Stimulated activated naive CD8-positive, alpha-beta T cell treated with anti-CD3 and anti-CD28 coated beads, Interleukin-15, Interleukin-2, amounts not matched to agents 100 ng/mL and 50 ng/mL, for 24 hours (primary cell): Measurements from ENCODE around the gene CAMTA1.

Experiments
- H3K27ac Mint-ChIP-seq: one replicate; pipeline ENCODE4 v1.8.0; 2021; ENCODE audit warnings: mild to moderate bottlenecking, mixed read lengths
- H3K27me3 Mint-ChIP-seq: one replicate; pipeline ENCODE4 v1.8.0; 2021; ENCODE audit warnings: mixed read lengths
- H3K36me3 Mint-ChIP-seq: one replicate; pipeline ENCODE4 v1.8.0; 2021; ENCODE audit warnings: low read depth, mixed read lengths
- H3K4me1 Mint-ChIP-seq: one replicate; pipeline ENCODE4 v1.8.0; 2021; ENCODE audit warnings: low read depth, mixed read lengths
- H3K4me3 Mint-ChIP-seq: one replicate; pipeline ENCODE4 v1.8.0; 2021; ENCODE audit warnings: mild to moderate bottlenecking, mixed read lengths
- H3K9me3 Mint-ChIP-seq: one replicate; pipeline ENCODE4 v1.8.0; 2021; ENCODE audit warnings: mixed read lengths

The CAMTA1 gene

GRCh38 chr1:7743346-7743745 lies 958.1 kb downstream of the CAMTA1 start:
- no peaks in the 10 kb centered on the region for H3K36me3 Mint-ChIP-seq
- H3K27me3 Mint-ChIP-seq: no peaks in the 10 kb centered on the region
- no peak overlapping the region for H3K4me3 Mint-ChIP-seq
- H3K27ac Mint-ChIP-seq: no peak overlapping the region
- peaks cover 7% of the 10 kb centered on the region for H3K9me3 Mint-ChIP-seq
- no peaks in the 10 kb centered on the region for H3K4me1 Mint-ChIP-seq

- H3K36me3 Mint-ChIP-seq: no peaks in the 10 kb centered on the region
- H3K27me3 Mint-ChIP-seq: no peaks in the 10 kb centered on the region
- H3K27ac Mint-ChIP-seq: no peak overlapping the region
- H3K4me3 Mint-ChIP-seq: no peak overlapping the region
- H3K9me3 Mint-ChIP-seq: peaks cover under 1% of the 10 kb centered on the region
- no peaks in the 10 kb centered on the region for H3K4me1 Mint-ChIP-seq
Measured at GRCh38 chr1:7744882-7745281, 959.6 kb downstream of the CAMTA1 start.

DNA sequence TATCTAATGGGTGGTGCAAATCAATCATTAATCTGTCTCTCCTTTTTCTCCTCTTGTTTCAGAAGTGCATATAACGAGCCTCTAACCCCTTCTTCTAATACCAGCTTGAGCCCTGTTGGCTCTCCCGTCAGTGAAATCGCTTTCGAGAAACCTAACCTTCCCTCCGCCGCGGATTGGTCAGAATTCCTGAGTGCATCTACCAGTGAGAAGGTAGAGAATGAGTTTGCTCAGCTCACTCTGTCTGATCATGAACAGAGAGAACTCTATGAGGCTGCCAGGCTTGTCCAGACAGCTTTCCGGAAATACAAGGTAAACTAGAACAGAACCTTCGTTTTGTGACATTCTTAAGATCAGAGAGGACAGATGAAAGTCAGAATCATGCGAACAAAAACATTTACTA lies 960.5 kb downstream of the CAMTA1 start:
- no peaks in the 10 kb centered on the region for H3K4me1 Mint-ChIP-seq
- no peaks in the 10 kb centered on the region for H3K9me3 Mint-ChIP-seq
- H3K27me3 Mint-ChIP-seq: no peaks in the 10 kb centered on the region
- no peak overlapping the region for H3K4me3 Mint-ChIP-seq
- H3K27ac Mint-ChIP-seq: no peak overlapping the region
- H3K36me3 Mint-ChIP-seq: no peaks in the 10 kb centered on the region

DNA sequence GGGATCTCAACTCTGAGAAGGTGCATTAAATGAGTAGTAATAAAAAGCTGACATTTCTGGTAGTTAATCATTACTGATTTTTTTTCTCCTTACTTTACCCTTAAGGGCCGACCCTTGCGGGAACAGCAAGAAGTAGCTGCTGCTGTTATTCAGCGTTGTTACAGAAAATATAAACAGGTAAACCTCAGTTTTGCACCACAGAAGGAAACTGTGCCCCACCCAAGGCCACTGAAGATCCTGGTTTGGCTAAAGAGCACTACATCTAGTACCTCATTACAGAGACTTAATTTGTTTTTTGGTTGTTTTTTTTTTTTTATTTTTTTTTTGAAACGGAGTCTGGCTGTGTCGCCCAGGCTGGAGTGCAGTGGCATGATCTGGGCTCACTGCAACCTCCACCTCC lies 962.4 kb downstream of the CAMTA1 start:
- H3K4me3 Mint-ChIP-seq: no peak overlapping the region
- H3K27ac Mint-ChIP-seq: no peak overlapping the region
- H3K27me3 Mint-ChIP-seq: no peaks in the 10 kb centered on the region
- no peaks in the 10 kb centered on the region for H3K9me3 Mint-ChIP-seq
- H3K36me3 Mint-ChIP-seq: no peaks in the 10 kb centered on the region
- peaks cover 8% of the 10 kb centered on the region for H3K4me1 Mint-ChIP-seq

DNA sequence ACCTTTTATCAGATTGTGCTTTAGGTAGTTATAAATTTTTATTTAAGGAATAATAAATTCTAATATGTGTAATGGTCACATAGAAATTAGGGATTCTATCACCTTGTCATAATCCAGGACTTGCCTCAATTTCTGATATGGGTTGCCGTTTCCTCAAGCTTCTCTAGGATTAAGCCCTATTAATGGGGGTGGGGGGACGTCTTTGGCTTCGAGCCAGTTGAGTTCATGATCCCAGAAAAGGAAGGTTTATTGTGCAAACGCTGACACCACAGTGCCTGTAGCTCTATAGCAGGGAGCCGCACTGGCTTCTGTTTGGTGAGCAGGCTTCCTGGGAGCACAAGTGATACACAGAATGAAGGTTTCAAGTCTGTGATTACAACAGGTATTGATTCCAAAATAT lies 963.9 kb downstream of the CAMTA1 start:
- peaks cover 22% of the 10 kb centered on the region for H3K4me1 Mint-ChIP-seq
- H3K27ac Mint-ChIP-seq: no peak overlapping the region
- H3K27me3 Mint-ChIP-seq: peaks cover 1% of the 10 kb centered on the region
- no peaks in the 10 kb centered on the region for H3K9me3 Mint-ChIP-seq
- no peaks in the 10 kb centered on the region for H3K36me3 Mint-ChIP-seq
- no peak overlapping the region for H3K4me3 Mint-ChIP-seq

- Mint-ChIP-seq H3K4me3 (no peak overlapping the region), H3K9me3 (no peaks in the 10 kb centered on the region), H3K36me3 (no peaks in the 10 kb centered on the region), H3K27me3 (peaks cover 9% of the 10 kb centered on the region), H3K27ac (no peak overlapping the region), H3K4me1 (peaks cover 28% of the 10 kb centered on the region)
Measured at GRCh38 chr1:7751174-7751573, 965.9 kb downstream of the CAMTA1 start.

GRCh38 chr1:7752512-7753417 lies 967.5 kb downstream of the CAMTA1 start:
- H3K9me3 Mint-ChIP-seq: no peaks in the 10 kb centered on the region
- no peak overlapping the region for H3K27ac Mint-ChIP-seq
- H3K4me3 Mint-ChIP-seq: peak overlapping the region; percentile 66
- peaks cover 9% of the 10 kb centered on the region for H3K27me3 Mint-ChIP-seq
- peaks cover 28% of the 10 kb centered on the region for H3K4me1 Mint-ChIP-seq
- H3K36me3 Mint-ChIP-seq: no peaks in the 10 kb centered on the region

DNA sequence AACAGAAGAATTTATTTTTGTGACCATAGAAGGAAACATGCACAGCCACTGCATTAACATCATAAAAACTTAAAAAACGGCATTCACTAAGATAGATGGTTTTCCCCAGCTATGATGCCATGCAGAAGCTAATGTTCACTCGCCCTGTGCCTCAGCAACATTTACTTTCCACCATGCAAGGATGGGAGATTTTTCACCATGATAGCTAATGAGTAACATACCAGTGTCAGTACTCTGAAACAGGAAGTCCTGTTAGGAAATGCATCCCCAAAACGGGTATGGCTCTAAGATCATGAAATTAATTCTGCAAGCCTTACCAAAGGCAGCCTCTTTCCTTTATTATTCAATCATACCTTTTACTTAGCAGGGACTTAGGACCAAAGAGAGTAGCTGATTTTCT lies 968.4 kb downstream of the CAMTA1 start:
- no peak overlapping the region for H3K27ac Mint-ChIP-seq
- H3K4me3 Mint-ChIP-seq: no peak overlapping the region
- H3K4me1 Mint-ChIP-seq: peaks cover 28% of the 10 kb centered on the region
- H3K27me3 Mint-ChIP-seq: peaks cover 9% of the 10 kb centered on the region
- no peaks in the 10 kb centered on the region for H3K9me3 Mint-ChIP-seq
- H3K36me3 Mint-ChIP-seq: no peaks in the 10 kb centered on the region

DNA sequence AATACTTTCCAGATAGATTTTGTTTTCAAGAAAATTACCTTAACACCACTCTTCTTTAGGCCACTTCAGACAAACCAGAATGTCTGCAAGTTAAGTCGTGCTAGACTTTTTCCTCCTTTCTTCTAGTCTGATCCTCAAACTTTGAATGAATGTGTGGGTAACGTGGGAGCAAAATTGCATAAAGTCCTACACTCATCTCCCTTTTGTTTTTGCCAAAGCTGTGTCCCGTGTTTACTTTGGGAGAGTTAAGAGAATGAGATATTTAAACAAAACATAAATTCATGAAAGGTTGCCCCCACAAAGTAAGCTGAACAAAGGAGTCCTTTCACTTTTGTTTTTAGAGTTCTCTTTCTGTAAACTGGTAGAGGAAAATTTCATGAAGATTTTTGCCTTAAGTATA lies 969.0 kb downstream of the CAMTA1 start:
- peaks cover 28% of the 10 kb centered on the region for H3K4me1 Mint-ChIP-seq
- no peaks in the 10 kb centered on the region for H3K9me3 Mint-ChIP-seq
- H3K27ac Mint-ChIP-seq: no peak overlapping the region
- no peaks in the 10 kb centered on the region for H3K36me3 Mint-ChIP-seq
- H3K4me3 Mint-ChIP-seq: peak overlapping the region; percentile 34
- peaks cover 9% of the 10 kb centered on the region for H3K27me3 Mint-ChIP-seq

DNA sequence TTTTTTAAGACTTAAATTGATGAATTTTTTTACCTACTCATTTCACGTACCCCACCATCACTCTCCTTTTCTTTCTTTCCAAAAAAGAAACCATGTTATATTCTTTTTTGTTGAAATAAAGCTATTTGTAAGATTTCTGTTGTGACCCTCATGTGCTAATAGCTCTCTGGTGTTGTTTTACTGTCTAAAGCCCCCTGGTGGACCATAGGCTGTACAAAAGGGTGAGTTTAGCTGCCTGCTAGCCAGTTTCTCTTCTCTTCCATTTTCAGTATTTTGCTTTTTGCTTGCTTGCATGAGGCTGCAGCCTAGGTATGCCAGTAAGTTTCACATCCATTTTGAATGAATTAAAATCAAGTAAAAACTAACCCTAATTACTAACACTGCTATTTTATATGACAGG lies 970.2 kb downstream of the CAMTA1 start:
- Mint-ChIP-seq H3K9me3 (no peaks in the 10 kb centered on the region), H3K4me3 (no peak overlapping the region), H3K36me3 (no peaks in the 10 kb centered on the region)

GRCh38 chr1:7760245-7760644 lies 975.0 kb downstream of the CAMTA1 start:
- Mint-ChIP-seq H3K4me1 (no peaks in the 10 kb centered on the region), H3K36me3 (no peaks in the 10 kb centered on the region), H3K4me3 (no peak overlapping the region), H3K27me3 (peaks cover 14% of the 10 kb centered on the region), H3K27ac (no peak overlapping the region), H3K9me3 (no peaks in the 10 kb centered on the region)

More for the DNA sequence above, 970.2 kb downstream of the CAMTA1 start:
- Mint-ChIP-seq H3K27me3 (peaks cover 9% of the 10 kb centered on the region), H3K4me1 (peaks cover 28% of the 10 kb centered on the region), H3K27ac (no peak overlapping the region)

DNA sequence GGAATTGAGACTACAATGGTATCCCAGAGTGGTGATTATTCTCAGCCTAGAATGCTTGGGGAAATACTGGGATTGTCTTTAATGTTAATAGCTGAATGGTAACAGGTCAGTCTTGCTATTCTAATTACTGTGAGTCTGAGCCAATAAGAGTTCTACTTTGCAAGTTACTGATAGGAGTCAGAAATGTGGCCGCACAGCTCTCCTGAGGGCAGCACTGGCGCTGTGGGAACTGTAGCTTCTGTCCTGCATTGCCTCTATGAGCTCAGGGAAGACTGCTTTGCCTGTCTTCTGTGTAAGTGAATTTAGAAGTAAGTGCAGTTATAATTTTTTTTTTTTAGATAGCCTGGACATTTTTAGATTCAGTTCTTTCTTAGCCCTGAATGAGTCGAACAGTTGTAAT lies 975.8 kb downstream of the CAMTA1 start:
- Mint-ChIP-seq H3K27me3 (peaks cover 12% of the 10 kb centered on the region), H3K36me3 (no peaks in the 10 kb centered on the region), H3K27ac (no peak overlapping the region), H3K9me3 (no peaks in the 10 kb centered on the region), H3K4me1 (no peaks in the 10 kb centered on the region), H3K4me3 (no peak overlapping the region)

DNA sequence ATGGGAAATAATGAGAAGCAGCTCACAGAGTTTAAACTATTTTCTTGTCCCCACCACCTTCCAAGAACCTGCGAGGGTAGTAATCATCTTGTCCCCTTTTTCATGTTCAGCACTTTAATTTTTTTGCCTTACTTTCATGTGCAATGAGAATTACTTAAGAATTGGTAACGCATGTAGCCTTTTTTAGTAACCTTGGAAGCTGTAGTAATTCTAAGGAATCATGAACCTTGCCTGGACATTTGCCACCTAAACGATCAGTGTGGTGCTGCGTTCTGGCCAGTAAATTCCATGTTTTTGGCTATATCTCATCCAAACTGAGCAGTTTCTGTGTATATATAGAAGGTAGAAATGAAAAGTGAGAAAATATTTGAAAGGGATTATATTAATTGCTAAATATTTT lies 981.9 kb downstream of the CAMTA1 start:
- Mint-ChIP-seq H3K4me3 (no peak overlapping the region), H3K27ac (no peak overlapping the region), H3K9me3 (no peaks in the 10 kb centered on the region), H3K36me3 (no peaks in the 10 kb centered on the region), H3K27me3 (peaks cover 19% of the 10 kb centered on the region), H3K4me1 (peaks cover 9% of the 10 kb centered on the region)

DNA sequence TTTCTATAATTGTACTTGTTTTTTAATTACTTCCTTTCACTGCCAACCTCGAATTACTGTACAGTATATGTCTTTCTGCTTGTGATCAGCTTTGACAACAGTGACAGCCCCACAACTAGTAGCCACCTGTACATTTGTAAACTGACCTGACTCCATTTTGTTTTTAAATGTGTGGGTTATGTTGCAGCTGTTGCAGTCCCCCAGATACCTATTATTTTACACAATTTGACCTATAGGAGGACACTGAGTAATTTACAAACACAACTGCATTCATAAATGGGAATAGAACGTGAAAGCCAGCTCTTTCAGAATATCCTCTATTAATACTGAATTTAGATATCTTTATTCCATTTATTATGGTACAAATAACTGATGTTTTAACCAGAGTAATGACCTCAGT lies 983.3 kb downstream of the CAMTA1 start:
- Mint-ChIP-seq H3K9me3 (no peaks in the 10 kb centered on the region), H3K4me3 (no peak overlapping the region), H3K4me1 (peaks cover 23% of the 10 kb centered on the region), H3K27ac (no peak overlapping the region), H3K27me3 (peaks cover 15% of the 10 kb centered on the region), H3K36me3 (peaks cover 4% of the 10 kb centered on the region)

- Mint-ChIP-seq H3K36me3 (peaks cover 14% of the 10 kb centered on the region), H3K27ac (no peak overlapping the region), H3K9me3 (no peaks in the 10 kb centered on the region)
Measured at GRCh38 chr1:7769673-7770412, 984.6 kb downstream of the CAMTA1 start.

More at GRCh38 chr1:7769673-7770412, 984.6 kb downstream of the CAMTA1 start:
- peaks cover 25% of the 10 kb centered on the region for H3K4me1 Mint-ChIP-seq
- peak overlapping the region; percentile 14 for H3K4me3 Mint-ChIP-seq
- H3K27me3 Mint-ChIP-seq: peaks cover 13% of the 10 kb centered on the region
